HG03280 (cell line): ENCODE results near the gene PIK3R2.
A peak's percentile ranks its signal among the peaks of the same experiment; 100 is the strongest.
"Not testable (repeated sequence)": the region's sequence is repeated elsewhere in the genome, so short reads cannot be mapped to it uniquely, and the experiment has no call there.

ENCODE experiments used
- ATAC-seq: cut with Tn5 transposase; IDR thresholded peaks from one replicate; pipeline ENCODE4 v1.9.1; 2021; ENCODE audit warnings: mild to moderate bottlenecking, moderate library complexity; ENCODE audit not compliant: unreplicated experiment

Gene PIK3R2

GRCh38 chr19:18152442-18152816 lies 534 bp upstream of the PIK3R2 start:
- ATAC-seq, result peak; percentile 59

GRCh38 chr19:18153556-18154134 lies 682 bp downstream of the PIK3R2 start:
- ATAC-seq, result no peak

GRCh38 chr19:18155095-18156087 lies 2.4 kb downstream of the PIK3R2 start:
- ATAC-seq, result no peak

- ATAC-seq, result no peak
Observed at GRCh38 chr19:18156268-18156667, 3.3 kb downstream of the PIK3R2 start.

- no peak for ATAC-seq
Observed at GRCh38 chr19:18156841-18157464, 4.0 kb downstream of the PIK3R2 start.

- no peak for ATAC-seq
Observed at GRCh38 chr19:18157465-18158063, 4.6 kb downstream of the PIK3R2 start.

GRCh38 chr19:18158467-18158866 lies 5.5 kb downstream of the PIK3R2 start:
- ATAC-seq, result no peak

- ATAC-seq, result not testable (repeated sequence)
Observed at GRCh38 chr19:18159059-18159616, 6.2 kb downstream of the PIK3R2 start.

- ATAC-seq, result no peak
Observed at GRCh38 chr19:18159810-18160209, 6.8 kb downstream of the PIK3R2 start.

- no peak for ATAC-seq
Observed at GRCh38 chr19:18160493-18160970, 7.6 kb downstream of the PIK3R2 start.

- ATAC-seq, result peak; percentile 73
Observed at GRCh38 chr19:18160971-18161635, 8.1 kb downstream of the PIK3R2 start.

- ATAC-seq, result peak; percentile 9
Observed at GRCh38 chr19:18161636-18162002, 8.7 kb downstream of the PIK3R2 start.

- no peak for ATAC-seq
Observed at GRCh38 chr19:18164072-18164471, 11.1 kb downstream of the PIK3R2 start.

GRCh38 chr19:18165794-18166544 lies 13.0 kb downstream of the PIK3R2 start:
- ATAC-seq, result no peak

- no peak for ATAC-seq
Observed at GRCh38 chr19:18167011-18167410, 14.0 kb downstream of the PIK3R2 start.

GRCh38 chr19:18167975-18168645 lies 15.1 kb downstream of the PIK3R2 start:
- no peak for ATAC-seq

GRCh38 chr19:18168673-18169381 lies 15.9 kb downstream of the PIK3R2 start:
- ATAC-seq, result no peak

- ATAC-seq, result no peak
Observed at GRCh38 chr19:18170714-18171255, 17.8 kb downstream of the PIK3R2 start.
